Dedifferentiated amniotic fluid mesenchymal stem cell (primary cell): ENCODE data around the gene RFPL2.
"Not testable (repeated sequence)": the region's sequence is repeated elsewhere in the genome, so short reads cannot be mapped to it uniquely, and the experiment has no call there.

Source experiments
- DNase-seq: peaks from one replicate; pipeline ENCODE4 v3.0.0-alpha.2; 2016; ENCODE audit errors: extremely low spot score

The RFPL2 gene

DNA sequence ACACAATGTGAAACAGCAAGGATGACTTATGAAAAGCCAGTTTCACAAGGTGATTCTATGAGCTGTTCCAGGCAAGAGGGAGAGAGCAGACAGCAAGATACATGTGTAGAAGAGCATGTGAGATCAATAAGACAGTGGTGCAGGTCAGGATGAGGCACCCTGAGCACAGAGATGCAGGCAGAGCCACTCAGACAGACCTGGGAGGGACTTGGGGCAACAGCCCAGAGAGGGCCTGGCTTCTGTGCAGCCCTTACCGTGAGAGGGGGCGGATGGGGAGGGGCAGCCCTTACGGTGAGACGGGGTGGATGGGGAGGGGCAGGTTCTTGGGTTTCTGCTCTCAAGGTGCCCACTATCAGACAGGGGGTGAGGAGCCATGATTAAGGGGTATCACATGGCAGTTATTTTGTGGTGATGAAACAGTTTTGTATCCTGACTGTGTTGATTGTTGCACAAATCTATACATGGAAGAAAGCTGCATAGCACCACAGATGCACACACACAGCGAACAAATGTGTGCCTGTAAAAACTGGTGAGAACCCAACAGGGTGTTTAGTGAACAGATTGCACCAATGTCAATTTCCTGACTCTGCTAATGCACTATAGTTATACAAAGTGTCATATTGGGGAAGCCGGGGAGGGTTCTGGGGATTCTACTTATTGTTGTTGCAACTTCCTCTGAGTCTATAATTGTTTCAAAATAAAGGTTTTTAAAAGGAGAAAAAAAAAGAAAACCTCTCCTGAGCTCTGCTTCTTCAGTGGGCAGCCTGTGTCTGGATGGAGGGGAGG is 40.6 kb downstream of the RFPL2 start:
- no peak for DNase-seq

DNA sequence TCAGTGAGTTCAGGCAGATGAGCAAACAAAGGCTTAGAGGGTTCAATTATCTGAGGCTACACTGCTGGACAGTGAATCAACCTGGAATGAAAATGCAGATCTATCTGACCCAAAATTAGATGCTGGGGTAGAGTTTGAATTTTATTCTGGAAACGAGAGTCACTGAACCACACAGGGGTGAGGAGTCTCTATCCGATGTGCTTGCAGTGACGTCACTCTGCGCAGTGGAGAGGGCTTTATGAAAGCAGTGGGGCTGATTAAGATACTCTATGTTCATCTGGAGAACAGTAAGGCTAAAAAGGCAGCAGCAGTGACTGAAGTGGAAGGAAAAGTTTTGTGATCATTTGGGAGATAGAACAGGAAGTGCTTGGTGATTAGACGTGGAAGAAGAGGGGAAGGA is 44.5 kb downstream of the RFPL2 start:
- DNase-seq: not testable (repeated sequence)

DNA sequence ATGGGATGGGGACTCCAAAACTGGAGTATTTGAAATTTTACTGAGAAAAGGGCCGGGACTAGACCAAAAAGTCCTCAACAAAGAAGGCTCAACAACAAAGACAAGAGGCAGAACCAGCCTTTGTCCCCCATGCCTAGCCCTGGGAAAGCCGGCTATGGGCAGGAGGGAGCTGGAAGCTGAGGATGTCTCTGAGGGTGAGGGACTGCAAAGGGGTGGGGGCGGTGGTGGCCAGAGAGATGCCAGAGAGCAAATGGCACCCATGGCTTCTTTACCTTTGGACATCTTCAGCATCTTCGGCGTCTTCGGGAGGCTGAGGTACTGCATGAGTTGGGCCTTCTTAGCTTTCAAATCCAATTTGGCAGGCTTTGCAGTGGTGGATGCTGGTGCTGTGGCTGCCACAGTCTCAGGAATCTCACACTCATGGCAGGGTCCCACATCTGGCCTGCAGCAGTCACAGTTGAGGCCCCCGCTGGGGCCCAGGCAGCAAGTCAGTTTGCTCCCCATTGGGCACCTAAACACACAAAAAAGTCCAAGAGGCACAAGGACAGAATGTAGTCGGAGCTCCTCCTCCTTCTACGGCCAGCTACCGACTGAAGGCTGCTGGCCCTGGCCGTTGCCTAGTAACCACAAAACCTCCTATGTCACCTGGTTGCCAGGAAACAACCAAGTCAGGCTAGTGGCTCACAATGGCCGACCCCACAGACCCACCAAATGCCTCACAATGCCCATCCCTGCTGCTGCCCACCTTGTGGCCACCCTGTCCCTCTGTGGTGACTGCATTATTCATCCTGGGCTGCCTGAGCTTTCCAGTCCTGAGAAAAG is 46.0 kb downstream of the RFPL2 start, which contains the start of gene C22orf42:
TSS of gene C22orf42 (minus strand) at position 592 of the 822 bp plus-strand sequence. CDS start at position 504, 88 bp downstream.
- no peak for DNase-seq

DNA sequence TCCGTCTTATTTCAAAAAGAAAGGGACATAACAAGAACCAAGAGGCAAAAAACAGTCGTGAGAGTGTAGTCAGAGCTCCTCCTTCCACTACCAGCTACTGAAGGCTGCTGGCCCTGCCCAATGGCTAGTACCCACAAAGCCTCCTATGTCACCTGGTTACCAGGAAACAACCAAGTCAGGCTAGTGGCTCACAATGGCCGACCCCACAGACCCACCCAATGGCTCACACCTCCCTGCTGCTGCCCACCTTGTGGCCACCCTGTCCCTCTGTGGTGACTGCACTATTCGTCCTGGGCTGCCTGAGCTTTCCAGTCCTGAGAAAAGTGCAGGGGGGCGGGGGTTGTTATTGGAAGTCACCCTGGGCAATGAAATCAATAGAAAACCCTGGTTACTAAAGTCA is 47.2 kb downstream of the RFPL2 start:
- DNase-seq: not testable (repeated sequence)

DNA sequence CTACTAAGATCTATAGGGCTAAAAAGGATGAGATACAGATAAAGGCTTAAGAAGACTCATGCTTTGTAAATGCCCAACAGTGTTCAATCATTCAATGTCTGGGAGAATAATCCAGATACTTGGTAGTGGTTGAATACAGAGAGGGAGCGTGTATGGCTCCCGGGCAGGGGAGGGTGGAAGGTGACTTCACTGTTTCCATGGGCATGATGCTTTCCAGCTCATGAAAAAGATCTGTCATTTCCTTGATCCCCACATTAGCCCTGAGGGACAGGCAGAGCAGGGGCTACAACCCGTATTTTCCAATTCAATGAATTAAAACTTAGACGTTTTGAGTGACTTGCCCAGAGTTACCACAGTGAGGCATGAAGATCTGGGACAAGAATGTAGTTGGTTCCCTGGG is 50.1 kb downstream of the RFPL2 start:
- DNase-seq: not testable (repeated sequence)

DNA sequence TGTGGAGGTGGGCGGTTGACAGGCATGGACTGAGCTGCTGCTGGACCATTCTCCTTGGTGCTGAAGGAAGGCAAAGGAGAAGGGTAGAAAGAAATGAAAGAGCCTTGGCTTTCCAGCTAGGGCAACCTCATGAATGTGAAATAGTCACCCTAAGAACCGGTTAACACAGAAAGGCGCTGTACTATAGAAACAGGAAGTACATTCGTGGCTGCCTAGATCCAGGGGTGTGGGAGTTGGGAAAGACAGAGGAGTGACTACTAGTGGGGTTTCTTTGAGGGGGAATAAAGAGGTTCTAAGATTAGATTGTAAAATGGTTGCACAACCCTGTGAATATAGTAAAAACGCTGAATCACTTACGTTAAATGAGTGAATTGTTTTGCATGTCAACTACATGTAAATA is 53.2 kb downstream of the RFPL2 start:
- DNase-seq: not testable (repeated sequence)

DNA sequence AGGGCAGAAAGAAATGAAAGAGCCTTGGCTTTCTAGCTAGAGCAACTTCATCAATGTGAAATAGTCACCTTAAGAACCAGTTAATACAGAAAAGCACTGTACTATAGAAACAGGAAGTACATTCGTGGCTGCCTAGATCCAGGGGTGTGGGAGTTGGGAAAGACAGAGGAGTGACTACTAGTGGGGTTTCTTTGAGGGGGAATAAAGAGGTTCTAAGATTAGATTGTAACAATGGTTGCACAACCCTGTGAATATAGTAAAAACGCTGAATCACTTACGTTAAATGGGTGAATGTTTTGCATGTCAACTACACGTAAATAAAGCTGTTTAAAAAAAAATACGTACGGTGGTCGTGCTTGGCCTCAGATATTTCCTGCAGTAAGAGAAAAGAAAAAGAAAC is 54.2 kb downstream of the RFPL2 start:
- DNase-seq: not testable (repeated sequence)

DNA sequence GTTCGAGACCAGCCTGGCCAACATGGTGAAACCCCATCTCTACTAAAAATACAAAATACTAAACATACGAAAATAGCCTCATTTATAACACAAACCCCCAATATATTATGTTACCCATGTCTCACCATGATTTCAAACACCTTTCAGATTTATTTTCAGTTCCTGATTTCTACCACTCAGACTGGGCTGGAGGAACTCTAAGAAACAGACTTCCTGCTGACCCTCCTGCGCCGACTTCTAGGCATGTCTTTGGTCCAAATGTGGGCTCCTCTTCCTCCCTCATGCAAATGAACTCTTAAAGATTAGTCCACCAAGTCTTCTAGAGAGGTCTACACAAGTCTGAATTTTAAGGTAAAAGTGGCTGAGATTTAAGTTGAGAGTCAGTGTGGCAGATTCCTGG is 56.5 kb downstream of the RFPL2 start:
- DNase-seq: not testable (repeated sequence)

DNA sequence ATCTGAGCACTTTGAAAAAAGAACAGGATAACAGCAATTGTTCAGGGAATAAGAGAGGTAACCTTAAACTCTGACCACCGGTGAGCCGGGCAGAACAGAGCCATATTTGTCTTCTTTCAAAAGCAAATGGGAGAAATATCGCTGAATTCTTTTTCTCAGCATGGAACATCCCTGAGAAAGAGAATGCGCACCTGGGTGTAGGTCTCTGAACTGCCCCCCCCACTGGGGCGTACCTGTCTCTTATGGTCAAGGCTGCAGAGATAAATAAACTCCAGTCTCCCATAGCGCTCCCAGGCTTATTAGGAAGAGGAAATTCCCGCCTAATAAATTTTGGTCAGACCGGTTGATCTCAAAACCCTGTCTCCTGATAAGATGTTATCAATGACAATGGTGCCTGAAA is 57.7 kb downstream of the RFPL2 start:
- not testable (repeated sequence) for DNase-seq

DNA sequence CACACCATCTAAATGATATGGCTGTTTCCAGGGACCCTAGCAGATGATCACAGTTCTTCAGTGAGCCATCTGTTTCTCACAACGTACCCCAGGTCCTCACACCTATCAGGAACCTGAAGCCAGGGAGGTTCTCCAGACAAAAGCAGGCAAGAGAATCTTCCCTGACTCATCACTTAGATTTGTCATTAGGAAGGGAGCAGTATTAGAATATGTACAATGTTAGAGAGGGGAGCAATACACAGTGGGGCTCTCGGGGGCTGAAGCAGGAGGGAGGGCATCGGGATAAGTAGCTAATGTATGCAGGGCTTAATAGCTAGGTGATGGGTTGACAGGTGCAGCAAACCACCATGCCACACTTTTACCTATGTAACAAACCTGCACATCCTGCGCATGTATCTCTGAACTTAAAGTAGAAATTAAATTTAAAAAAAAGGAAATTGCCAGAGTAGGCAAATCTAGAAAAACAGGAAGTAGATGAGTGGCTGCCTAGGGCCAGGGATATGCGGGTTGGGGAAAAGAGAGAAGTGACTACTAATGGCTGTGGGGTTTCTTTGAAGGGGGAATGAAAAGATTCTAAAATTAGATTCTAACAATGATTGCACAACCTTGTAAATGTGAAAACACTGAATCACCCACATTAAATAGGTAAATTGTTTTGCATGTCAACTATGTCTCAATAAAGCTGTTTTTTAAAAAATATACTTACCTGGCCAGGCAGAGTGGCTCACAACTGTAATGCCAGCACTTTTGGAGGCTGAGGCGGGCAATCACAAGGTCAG is 60.2 kb downstream of the RFPL2 start:
- DNase-seq: no peak

DNA sequence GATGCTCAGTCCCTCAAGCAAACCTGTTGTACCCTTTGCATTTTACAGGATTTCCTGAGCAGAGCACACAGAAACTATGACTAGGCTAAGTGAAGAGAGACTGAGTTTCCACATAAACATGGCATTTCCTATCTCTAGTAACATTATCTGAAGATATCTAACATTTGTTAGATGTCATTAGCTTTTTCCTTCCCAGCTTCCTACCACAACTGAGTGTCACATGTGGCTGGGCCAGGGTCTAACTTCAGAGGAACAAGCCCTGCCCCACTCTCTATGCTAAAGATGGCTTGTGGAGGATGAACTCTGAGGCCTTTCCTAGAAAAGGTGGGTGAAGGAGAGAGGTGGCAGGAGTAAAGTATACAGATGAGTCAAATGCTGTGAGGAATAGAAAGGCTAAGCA is 62.3 kb downstream of the RFPL2 start:
- DNase-seq: no peak

DNA sequence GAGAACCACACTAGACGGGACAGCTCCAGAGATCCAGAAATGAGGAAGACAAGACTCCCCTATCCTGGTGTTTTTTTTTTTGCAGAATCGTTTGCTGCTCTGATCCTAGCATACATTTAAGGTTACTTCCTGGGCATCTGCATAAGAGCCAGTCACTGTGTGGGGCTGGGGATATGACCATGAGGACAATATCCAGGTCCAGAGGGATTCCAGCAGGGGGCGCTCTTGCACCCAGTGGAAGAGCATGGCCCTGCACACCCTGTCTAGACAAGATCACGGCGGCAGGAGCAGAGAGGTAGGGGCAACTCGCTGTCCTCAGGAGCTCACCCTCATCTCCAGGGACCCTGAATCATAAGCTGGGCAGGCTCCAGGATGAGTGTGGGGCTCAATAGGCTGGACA is 64.2 kb downstream of the RFPL2 start:
- DNase-seq: not testable (repeated sequence)
